ENCODE measurements around the gene C1QTNF9B. TPM values are rescaled to one million over a fixed set of nuclear protein-coding genes. Genes with fewer than 3 reads are reported as not detected.

Gene C1QTNF9B
- total RNA-seq, 1 donor from 2014 or later: 3.1 TPM

GRCh38 chr13:23842406-23842805, 54.9 kb downstream of the C1QTNF9B start:
- no peak for DNase-seq (ENCODE audit: missing footprints)
- no peak for ATAC-seq
- intact Hi-C loops (cut with DNase I): no loop called here

Other genes with a start within 250 kb of the C1QTNF9B start
- gene MIPEP, start 8.1 kb downstream of the C1QTNF9B start, total RNA-seq: 37.7 TPM

Data from Right ventricle myocardium inferior (tissue), 1 donor.